ENCODE data around the gene MORN4.

MORN4 gene

GRCh38 chr10:97632949-97633884, at the start of gene MORN4:
TSS of gene MORN4 (minus strand) at chr10:97633500. CDS start at chr10:97619653, 13,847 bp downstream.
- peak within 1 kb of the TSS; percentile 76 for H3K27ac ChIP-seq

GRCh38 chr10:97682042-97682441, 48.7 kb upstream of the MORN4 start:
- no peak overlapping the region for H3K27ac ChIP-seq
- TF ChIP-seq CTCF (conservative IDR thresholded peaks at IDR 0.05) = no peak
- no peak for TF ChIP-seq ZFX (IDR thresholded peaks at IDR 0.05)

More at GRCh38 chr10:97632949-97633884, at the start of gene MORN4:
- TF ChIP-seq CTCF (conservative IDR thresholded peaks at IDR 0.05) = no peak
- peak; percentile 50 for TF ChIP-seq ZFX (IDR thresholded peaks at IDR 0.05)

GRCh38 chr10:97679594-97679993, 46.3 kb upstream of the MORN4 start:
- no peak overlapping the region for H3K27ac ChIP-seq
- no peak for TF ChIP-seq ZFX (IDR thresholded peaks at IDR 0.05)
- TF ChIP-seq CTCF (conservative IDR thresholded peaks at IDR 0.05) = no peak

DNA sequence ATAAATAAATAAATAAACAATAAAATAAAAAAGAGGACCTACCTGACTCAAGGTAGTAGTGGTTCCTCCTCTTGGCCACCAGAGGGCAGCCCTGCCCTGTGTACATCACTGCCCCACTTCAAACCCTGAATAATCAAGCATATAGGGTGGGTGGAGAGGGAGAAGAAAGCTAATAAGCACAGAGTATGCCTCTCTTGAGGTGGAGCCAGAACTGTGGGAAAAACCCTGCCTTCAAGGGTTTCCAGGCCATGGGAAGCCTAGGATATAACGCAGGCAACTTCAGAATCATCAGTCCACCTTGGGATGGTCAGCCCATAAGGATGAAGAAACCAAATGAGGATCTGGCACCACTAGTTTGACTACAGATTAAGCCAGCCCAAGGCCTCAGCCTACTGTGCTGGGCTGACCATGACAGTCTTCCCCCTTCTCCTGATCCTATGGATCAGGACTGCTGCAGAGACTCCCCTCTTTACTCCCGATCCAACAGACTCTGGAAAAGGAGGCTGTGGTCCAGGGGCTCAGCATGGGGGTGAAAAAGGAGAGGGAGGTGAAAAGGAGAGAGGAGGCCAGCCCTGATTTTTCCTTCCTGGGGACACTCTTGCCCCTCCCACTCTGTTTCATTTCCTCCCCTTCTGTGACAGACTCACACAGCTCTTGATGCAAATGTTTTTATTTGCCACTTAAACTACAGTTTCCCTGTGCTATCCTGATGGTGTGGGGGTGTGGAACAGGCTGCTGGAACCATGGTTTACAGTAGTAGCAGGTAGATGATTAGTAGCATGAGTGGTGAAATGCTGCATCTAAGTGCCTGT, 43.7 kb upstream of the MORN4 start:
- no peak for TF ChIP-seq ZFX (IDR thresholded peaks at IDR 0.05)
- peak; percentile 95 for TF ChIP-seq CTCF (conservative IDR thresholded peaks at IDR 0.05)
- no peak overlapping the region for H3K27ac ChIP-seq

- no peak overlapping the region for H3K27ac ChIP-seq
- TF ChIP-seq ZFX (IDR thresholded peaks at IDR 0.05) (no peak), CTCF (conservative IDR thresholded peaks at IDR 0.05) (no peak)
These were observed 41.9 kb upstream of the MORN4 start for GRCh38 chr10:97675222-97675621.

DNA sequence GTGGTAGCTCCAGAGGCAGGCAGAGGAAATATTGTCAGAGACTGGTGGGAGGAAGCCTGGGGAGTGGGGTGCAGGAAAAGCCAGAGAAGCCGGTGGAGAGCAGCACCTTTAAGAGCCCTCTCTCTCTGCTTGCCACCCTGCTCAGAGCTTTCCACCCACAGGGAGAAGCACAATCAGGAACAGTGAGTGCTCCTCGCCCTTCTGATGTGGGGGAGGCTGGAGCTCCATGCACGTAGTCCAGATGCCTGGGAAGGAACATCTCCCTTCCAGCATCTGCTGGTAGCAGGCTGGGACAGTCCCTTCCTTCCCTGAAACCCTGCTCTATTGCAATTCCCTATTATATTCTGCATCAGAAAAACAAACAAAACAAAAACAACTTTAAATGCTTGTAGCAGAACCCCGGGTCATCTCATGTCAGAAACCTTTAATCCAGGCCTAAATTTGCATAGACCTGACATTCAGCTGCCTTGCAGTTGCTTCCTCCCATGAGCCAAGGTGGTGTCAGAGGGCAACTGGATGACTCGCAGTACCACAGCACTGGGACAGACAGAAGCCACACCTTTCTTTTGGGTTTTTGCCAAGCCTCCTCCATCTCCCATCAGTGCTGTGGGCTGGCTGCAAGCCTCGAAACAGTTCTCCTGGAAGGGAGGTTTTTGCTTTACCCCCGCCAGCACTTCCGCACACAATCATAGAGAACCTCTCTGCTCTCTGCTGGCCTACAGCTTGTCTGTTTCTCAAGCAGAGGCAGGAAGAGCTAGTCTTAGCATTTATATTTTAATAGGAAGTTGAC, 40.6 kb upstream of the MORN4 start:
- TF ChIP-seq ZFX (IDR thresholded peaks at IDR 0.05) (no peak), CTCF (conservative IDR thresholded peaks at IDR 0.05) (no peak)
- H3K27ac ChIP-seq = no peak overlapping the region

All from C4-2B (cell line).